Activated naive CD4-positive, alpha-beta T cell treated with anti-CD3 and anti-CD28 coated beads for 36 hours (primary cell): ENCODE measurements around the gene MRGPRD. TPM values are rescaled to one million over a fixed set of nuclear protein-coding genes. Genes with fewer than 3 reads are reported as not detected.

Experiments used
- CTCF ChIA-PET: fragments of 350-600 bp; sonication (Branson Sonifier 250); formaldehyde crosslinking; loops from one replicate; lab custom pipeline; 2021; ENCODE audit warnings: antibody characterized with exemption; lab: Charles Lee
- DNase-seq: peaks from one replicate; pipeline ENCODE4 v3.0.0-alpha.2; 2020
- H3K27ac Mint-ChIP-seq: one replicate; pipeline ENCODE4 v1.8.0; 2021; ENCODE audit warnings: mild to moderate bottlenecking, mixed read lengths
- H3K27me3 Mint-ChIP-seq: one replicate; pipeline ENCODE4 v1.8.0; 2021; ENCODE audit warnings: low read depth, mixed read lengths
- H3K36me3 Mint-ChIP-seq: one replicate; pipeline ENCODE4 v1.8.0; 2021; ENCODE audit warnings: low read depth, mixed read lengths
- H3K4me1 Mint-ChIP-seq: one replicate; pipeline ENCODE4 v1.8.0; 2021; ENCODE audit warnings: low read depth, mixed read lengths
- H3K4me3 Mint-ChIP-seq: one replicate; pipeline ENCODE4 v1.8.0; 2021; ENCODE audit warnings: mild to moderate bottlenecking, moderate library complexity, mixed read lengths
- H3K9me3 Mint-ChIP-seq: one replicate; pipeline ENCODE4 v1.8.0; 2021; ENCODE audit warnings: mixed read lengths
- intact Hi-C: fragments of 100-400 bp; cut with micrococcal nuclease; formaldehyde crosslinking; loops from one replicate; pipeline ENCODE4 v1.15.1; 2023
- total RNA-seq, 2 experiments: library from RNA; stranded (reverse); gene quantifications; one replicate each; pipeline ENCODE4 v1.2.3, GENCODE V29; 2021

Gene MRGPRD
- total RNA-seq, 2 experiments from 2014 or later: not detected

- Mint-ChIP-seq H3K27me3 (peaks cover 7% of the 10 kb centered on the region), H3K36me3 (no peaks in the 10 kb centered on the region), H3K27ac (no peak overlapping the region), H3K4me1 (no peaks in the 10 kb centered on the region), H3K9me3 (no peaks in the 10 kb centered on the region), H3K4me3 (no peak overlapping the region)
- CTCF ChIA-PET: no interaction called here
- intact Hi-C loops: no loop called here
- no peak for DNase-seq
Measured at GRCh38 chr11:68996376-68997123, 15.8 kb upstream of the MRGPRD start.

GRCh38 chr11:68994894-68995285, 14.1 kb upstream of the MRGPRD start:
- H3K27me3 Mint-ChIP-seq: peaks cover 9% of the 10 kb centered on the region
- no peak overlapping the region for H3K4me3 Mint-ChIP-seq
- H3K9me3 Mint-ChIP-seq: no peaks in the 10 kb centered on the region
- intact Hi-C loops: no loop called here
- no peak overlapping the region for H3K27ac Mint-ChIP-seq
- H3K36me3 Mint-ChIP-seq: no peaks in the 10 kb centered on the region
- CTCF ChIA-PET: no interaction called here
- H3K4me1 Mint-ChIP-seq: no peaks in the 10 kb centered on the region
- no peak for DNase-seq

- Mint-ChIP-seq H3K27me3 (peaks cover 9% of the 10 kb centered on the region), H3K4me1 (no peaks in the 10 kb centered on the region), H3K4me3 (no peak overlapping the region), H3K27ac (no peak overlapping the region), H3K36me3 (no peaks in the 10 kb centered on the region), H3K9me3 (no peaks in the 10 kb centered on the region)
- CTCF ChIA-PET: no interaction called here
- intact Hi-C loops: no loop called here
- DNase-seq: no peak
Measured at GRCh38 chr11:68994161-68994893, 13.5 kb upstream of the MRGPRD start.

GRCh38 chr11:68993546-68993945, 12.8 kb upstream of the MRGPRD start:
- no peak overlapping the region for H3K27ac Mint-ChIP-seq

GRCh38 chr11:68992743-68993255, 12.0 kb upstream of the MRGPRD start:
- CTCF ChIA-PET: interaction anchor here (0.6 kb wide), 1 partner anchor 345 kb away, joined by 3 read pairs; no protein-coding TSS in a partner anchor
- intact Hi-C loops: no loop called here
- no peaks in the 10 kb centered on the region for H3K9me3 Mint-ChIP-seq
- H3K27ac Mint-ChIP-seq: no peak overlapping the region
- H3K36me3 Mint-ChIP-seq: no peaks in the 10 kb centered on the region
- no peak for DNase-seq
- no peaks in the 10 kb centered on the region for H3K4me1 Mint-ChIP-seq
- peaks cover 9% of the 10 kb centered on the region for H3K27me3 Mint-ChIP-seq
- H3K4me3 Mint-ChIP-seq: no peak overlapping the region

More at GRCh38 chr11:68993546-68993945, 12.8 kb upstream of the MRGPRD start:
- no peaks in the 10 kb centered on the region for H3K9me3 Mint-ChIP-seq
- CTCF ChIA-PET: interaction anchor here (0.6 kb wide), 1 partner anchor 344 kb away, joined by 3 read pairs; no protein-coding TSS in a partner anchor
- no peak overlapping the region for H3K4me3 Mint-ChIP-seq
- no peaks in the 10 kb centered on the region for H3K36me3 Mint-ChIP-seq
- H3K27me3 Mint-ChIP-seq: peaks cover 9% of the 10 kb centered on the region
- intact Hi-C loops: no loop called here
- H3K4me1 Mint-ChIP-seq: no peaks in the 10 kb centered on the region
- DNase-seq: no peak

GRCh38 chr11:68990995-68991780, 10.4 kb upstream of the MRGPRD start:
- H3K27me3 Mint-ChIP-seq: peaks cover 17% of the 10 kb centered on the region
- H3K27ac Mint-ChIP-seq: no peak overlapping the region
- peaks cover 7% of the 10 kb centered on the region for H3K36me3 Mint-ChIP-seq
- DNase-seq: no peak
- intact Hi-C loops: no loop called here
- no peaks in the 10 kb centered on the region for H3K4me1 Mint-ChIP-seq
- peaks cover 12% of the 10 kb centered on the region for H3K9me3 Mint-ChIP-seq
- no peak overlapping the region for H3K4me3 Mint-ChIP-seq
- CTCF ChIA-PET: no interaction called here

- intact Hi-C loops: no loop called here
- no peaks in the 10 kb centered on the region for H3K4me1 Mint-ChIP-seq
- H3K9me3 Mint-ChIP-seq: peaks cover 12% of the 10 kb centered on the region
- DNase-seq: no peak
- peaks cover 17% of the 10 kb centered on the region for H3K27me3 Mint-ChIP-seq
- CTCF ChIA-PET: no interaction called here
- H3K4me3 Mint-ChIP-seq: no peak overlapping the region
- peaks cover 7% of the 10 kb centered on the region for H3K36me3 Mint-ChIP-seq
- H3K27ac Mint-ChIP-seq: no peak overlapping the region
Measured at GRCh38 chr11:68989936-68990606, 9.3 kb upstream of the MRGPRD start.

- no peak overlapping the region for H3K27ac Mint-ChIP-seq
- intact Hi-C loops: no loop called here
- no peak for DNase-seq
- CTCF ChIA-PET: no interaction called here
- H3K27me3 Mint-ChIP-seq: peaks cover 13% of the 10 kb centered on the region
- no peaks in the 10 kb centered on the region for H3K4me1 Mint-ChIP-seq
- peaks cover 7% of the 10 kb centered on the region for H3K36me3 Mint-ChIP-seq
- H3K9me3 Mint-ChIP-seq: peaks cover 12% of the 10 kb centered on the region
- no peak overlapping the region for H3K4me3 Mint-ChIP-seq
Measured at GRCh38 chr11:68988491-68988890, 7.7 kb upstream of the MRGPRD start.

GRCh38 chr11:68987211-68987610, 6.4 kb upstream of the MRGPRD start:
- intact Hi-C loops: no loop called here
- peaks cover 7% of the 10 kb centered on the region for H3K36me3 Mint-ChIP-seq
- DNase-seq: no peak
- CTCF ChIA-PET: no interaction called here
- H3K27ac Mint-ChIP-seq: no peak overlapping the region
- no peaks in the 10 kb centered on the region for H3K4me1 Mint-ChIP-seq
- peaks cover 11% of the 10 kb centered on the region for H3K27me3 Mint-ChIP-seq
- H3K9me3 Mint-ChIP-seq: peaks cover 17% of the 10 kb centered on the region
- no peak overlapping the region for H3K4me3 Mint-ChIP-seq

GRCh38 chr11:68983801-68984200, 3.0 kb upstream of the MRGPRD start:
- intact Hi-C loops: no loop called here
- Mint-ChIP-seq H3K4me3 (no peak overlapping the region), H3K36me3 (peaks cover 7% of the 10 kb centered on the region), H3K27me3 (peaks cover 8% of the 10 kb centered on the region), H3K9me3 (peaks cover 17% of the 10 kb centered on the region), H3K4me1 (no peaks in the 10 kb centered on the region), H3K27ac (no peak overlapping the region)
- CTCF ChIA-PET: interaction anchor here (0.6 kb wide), 1 partner anchor 82 kb away, joined by 3 read pairs; no protein-coding TSS in a partner anchor
- no peak for DNase-seq

- CTCF ChIA-PET: no interaction called here
- DNase-seq: no peak
- intact Hi-C loops: no loop called here
- H3K9me3 Mint-ChIP-seq: peaks cover 14% of the 10 kb centered on the region
- no peak overlapping the region for H3K27ac Mint-ChIP-seq
- peaks cover 6% of the 10 kb centered on the region for H3K36me3 Mint-ChIP-seq
- H3K4me1 Mint-ChIP-seq: no peaks in the 10 kb centered on the region
- no peak overlapping the region for H3K4me3 Mint-ChIP-seq
- peaks cover 6% of the 10 kb centered on the region for H3K27me3 Mint-ChIP-seq
Measured at GRCh38 chr11:68982134-68982533, 1.3 kb upstream of the MRGPRD start.
